ENCODE data around the gene SH3PXD2A. TPM values are rescaled to one million over a fixed set of nuclear protein-coding genes. Genes with fewer than 3 reads are reported as not detected.

Gene SH3PXD2A
- total RNA-seq, 2 experiments from 2014 or later = 6.7 to 7.7 TPM

- ATAC-seq = no peak
- Mint-ChIP-seq H3K9me3 (ENCODE audit: low read depth) (no peaks in the 10 kb centered on the region), H3K27me3 (no peaks in the 10 kb centered on the region), H3K36me3 (ENCODE audit: low read depth) (no peaks in the 10 kb centered on the region), H3K27ac (no peak overlapping the region), H3K4me3 (no peak overlapping the region), H3K4me1 (peaks cover 50% of the 10 kb centered on the region)
- ChIA-PET POLR2A (no interaction called here), CTCF (no interaction called here)
- DNase-seq = no peak
- intact Hi-C loops (cut with DNase I, micrococcal nuclease) = loop anchor here in 1 of 2 experiments (5.0 kb wide), 1 partner anchor 58 kb away; no protein-coding TSS in a partner anchor
Measured at GRCh38 chr10:103770139-103770538, 85.2 kb downstream of the SH3PXD2A start.

GRCh38 chr10:103769176-103769575 is 86.2 kb downstream of the SH3PXD2A start:
- POLR2A ChIA-PET = no interaction called here
- Mint-ChIP-seq H3K9me3 (ENCODE audit: low read depth) (no peaks in the 10 kb centered on the region), H3K4me3 (no peak overlapping the region), H3K27ac (no peak overlapping the region), H3K4me1 (peaks cover 59% of the 10 kb centered on the region), H3K27me3 (no peaks in the 10 kb centered on the region), H3K36me3 (ENCODE audit: low read depth) (no peaks in the 10 kb centered on the region)
- DNase-seq = no peak
- CTCF ChIA-PET = interaction anchor here (1.3 to 1.7 kb wide), 2 partner anchors 10 to 16 kb away, joined by 4 to 6 read pairs; no protein-coding TSS in a partner anchor
- ATAC-seq = no peak
- intact Hi-C loops (cut with DNase I, micrococcal nuclease) = no loop called here

- ATAC-seq = no peak
- no peak overlapping the region for H3K4me3 Mint-ChIP-seq
- H3K36me3 Mint-ChIP-seq (ENCODE audit: low read depth) = no peaks in the 10 kb centered on the region
- H3K27ac Mint-ChIP-seq = no peak overlapping the region
- H3K9me3 Mint-ChIP-seq (ENCODE audit: low read depth) = no peaks in the 10 kb centered on the region
- DNase-seq = no peak
- CTCF ChIA-PET = interaction anchor here (0.9 to 1.7 kb wide), 2 partner anchors 8 to 15 kb away, joined by 3 to 6 read pairs; no protein-coding TSS in a partner anchor
- peaks cover 68% of the 10 kb centered on the region for H3K4me1 Mint-ChIP-seq
- intact Hi-C loops (cut with DNase I, micrococcal nuclease) = no loop called here
- POLR2A ChIA-PET = no interaction called here
- no peaks in the 10 kb centered on the region for H3K27me3 Mint-ChIP-seq
Measured at GRCh38 chr10:103768345-103768744, 87.0 kb downstream of the SH3PXD2A start.

DNA sequence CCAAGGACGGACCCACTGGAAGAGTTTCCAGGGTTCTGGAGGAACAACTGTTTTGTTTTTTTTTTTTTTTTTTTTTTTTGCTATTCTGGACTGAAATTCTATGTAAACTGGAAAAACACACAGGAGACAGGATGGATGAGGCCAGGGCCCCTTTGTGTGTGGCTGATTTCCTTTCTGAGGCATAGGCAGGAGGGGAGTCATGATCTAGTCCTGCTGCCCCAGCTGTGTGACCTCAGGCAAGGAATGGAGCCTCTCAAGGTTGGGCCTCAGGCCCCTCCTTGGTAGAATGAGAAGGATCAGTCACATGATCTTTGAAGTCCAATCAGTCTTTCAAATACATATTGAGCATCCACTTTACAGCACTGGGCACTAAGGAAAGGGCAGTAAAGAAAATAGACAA is 87.6 kb downstream of the SH3PXD2A start:
- Mint-ChIP-seq H3K4me3 (no peak overlapping the region), H3K27ac (no peak overlapping the region), H3K9me3 (ENCODE audit: low read depth) (no peaks in the 10 kb centered on the region), H3K27me3 (no peaks in the 10 kb centered on the region), H3K4me1 (peaks cover 71% of the 10 kb centered on the region), H3K36me3 (ENCODE audit: low read depth) (no peaks in the 10 kb centered on the region)
- ChIA-PET CTCF (no interaction called here), POLR2A (no interaction called here)
- intact Hi-C loops (cut with DNase I, micrococcal nuclease) = no loop called here
- no peak for ATAC-seq
- DNase-seq = no peak

- H3K4me1 Mint-ChIP-seq = peaks cover 66% of the 10 kb centered on the region
- H3K36me3 Mint-ChIP-seq (ENCODE audit: low read depth) = no peaks in the 10 kb centered on the region
- H3K4me3 Mint-ChIP-seq = no peak overlapping the region
- no peaks in the 10 kb centered on the region for H3K27me3 Mint-ChIP-seq
- POLR2A ChIA-PET = interaction anchor here (1.2 kb wide), 1 partner anchor 9 kb away, joined by 4 read pairs; no protein-coding TSS in a partner anchor
- DNase-seq = no peak
- CTCF ChIA-PET = interaction anchor here (5.6 kb wide), 1 partner anchor 15 kb away, joined by 33 read pairs; no protein-coding TSS in a partner anchor
- no peak overlapping the region for H3K27ac Mint-ChIP-seq
- ATAC-seq = no peak
- no peaks in the 10 kb centered on the region for H3K9me3 Mint-ChIP-seq (ENCODE audit: low read depth)
- intact Hi-C loops (cut with DNase I, micrococcal nuclease) = no loop called here
Measured at GRCh38 chr10:103766751-103767505, 88.4 kb downstream of the SH3PXD2A start.

GRCh38 chr10:103765981-103766380 is 89.4 kb downstream of the SH3PXD2A start:
- H3K36me3 Mint-ChIP-seq (ENCODE audit: low read depth) = no peaks in the 10 kb centered on the region
- intact Hi-C loops (cut with DNase I, micrococcal nuclease) = no loop called here
- DNase-seq = peak; percentile 86
- no peaks in the 10 kb centered on the region for H3K9me3 Mint-ChIP-seq (ENCODE audit: low read depth)
- peaks cover 62% of the 10 kb centered on the region for H3K4me1 Mint-ChIP-seq
- peak; percentile 67 for ATAC-seq
- no peaks in the 10 kb centered on the region for H3K27me3 Mint-ChIP-seq
- H3K27ac Mint-ChIP-seq = no peak overlapping the region
- POLR2A ChIA-PET = interaction anchor here (1.2 kb wide), 1 partner anchor 8 kb away, joined by 4 read pairs; no protein-coding TSS in a partner anchor
- CTCF ChIA-PET = interaction anchor here (1.2 to 5.6 kb wide), 3 partner anchors 14 to 53 kb away, joined by 3 to 33 read pairs (median 6); no protein-coding TSS in a partner anchor
- H3K4me3 Mint-ChIP-seq = no peak overlapping the region

- no peak overlapping the region for H3K27ac Mint-ChIP-seq
- intact Hi-C loops (cut with DNase I, micrococcal nuclease) = no loop called here
- H3K9me3 Mint-ChIP-seq (ENCODE audit: low read depth) = no peaks in the 10 kb centered on the region
- ATAC-seq (peak; percentile 56), DNase-seq (no peak)
- ChIA-PET POLR2A (no interaction called here), CTCF (interaction anchor here (1.2 to 5.6 kb wide), 4 partner anchors 13 to 53 kb away, joined by 3 to 33 read pairs (median 6); no protein-coding TSS in a partner anchor)
- peaks cover 64% of the 10 kb centered on the region for H3K4me1 Mint-ChIP-seq
- no peak overlapping the region for H3K4me3 Mint-ChIP-seq
- no peaks in the 10 kb centered on the region for H3K36me3 Mint-ChIP-seq (ENCODE audit: low read depth)
- H3K27me3 Mint-ChIP-seq = no peaks in the 10 kb centered on the region
Measured at GRCh38 chr10:103765168-103765567, 90.2 kb downstream of the SH3PXD2A start.

GRCh38 chr10:103764296-103765088 is 90.9 kb downstream of the SH3PXD2A start:
- peaks cover 67% of the 10 kb centered on the region for H3K4me1 Mint-ChIP-seq
- H3K27ac Mint-ChIP-seq = peak overlapping the region; percentile 69
- no peaks in the 10 kb centered on the region for H3K27me3 Mint-ChIP-seq
- H3K4me3 Mint-ChIP-seq = no peak overlapping the region
- no peaks in the 10 kb centered on the region for H3K9me3 Mint-ChIP-seq (ENCODE audit: low read depth)
- no peak for ATAC-seq
- no peak for DNase-seq
- no peaks in the 10 kb centered on the region for H3K36me3 Mint-ChIP-seq (ENCODE audit: low read depth)
- intact Hi-C loops (cut with DNase I, micrococcal nuclease) = no loop called here
- CTCF ChIA-PET = interaction anchor here (0.6 to 5.6 kb wide), 7 partner anchors 13 to 247 kb away, joined by 3 to 33 read pairs (median 5); no protein-coding TSS in a partner anchor
- POLR2A ChIA-PET = no interaction called here

- peaks cover 69% of the 10 kb centered on the region for H3K4me1 Mint-ChIP-seq
- no peak overlapping the region for H3K4me3 Mint-ChIP-seq
- peak; percentile 36 for DNase-seq
- H3K27ac Mint-ChIP-seq = peak overlapping the region; percentile 69
- ChIA-PET CTCF (interaction anchor here (0.6 to 5.6 kb wide), 6 partner anchors 12 to 248 kb away, joined by 3 to 33 read pairs (median 5); no protein-coding TSS in a partner anchor), POLR2A (interaction anchor here (0.6 kb wide), 1 partner anchor 49 kb away, joined by 3 read pairs; no protein-coding TSS in a partner anchor)
- peak; percentile 22 for ATAC-seq
- intact Hi-C loops (cut with DNase I, micrococcal nuclease) = no loop called here
- no peaks in the 10 kb centered on the region for H3K36me3 Mint-ChIP-seq (ENCODE audit: low read depth)
- H3K27me3 Mint-ChIP-seq = no peaks in the 10 kb centered on the region
- H3K9me3 Mint-ChIP-seq (ENCODE audit: low read depth) = no peaks in the 10 kb centered on the region
Measured at GRCh38 chr10:103763374-103764202, 91.8 kb downstream of the SH3PXD2A start.

GRCh38 chr10:103762916-103763315 is 92.5 kb downstream of the SH3PXD2A start:
- ChIA-PET POLR2A (interaction anchor here (0.6 kb wide), 1 partner anchor 49 kb away, joined by 3 read pairs; no protein-coding TSS in a partner anchor), CTCF (interaction anchor here (5.6 kb wide), 1 partner anchor 11 kb away, joined by 33 read pairs; no protein-coding TSS in a partner anchor)
- no peaks in the 10 kb centered on the region for H3K27me3 Mint-ChIP-seq

More at GRCh38 chr10:103762916-103763315, 92.5 kb downstream of the SH3PXD2A start:
- intact Hi-C loops (cut with DNase I, micrococcal nuclease) = no loop called here
- Mint-ChIP-seq H3K4me1 (peaks cover 69% of the 10 kb centered on the region), H3K36me3 (ENCODE audit: low read depth) (no peaks in the 10 kb centered on the region), H3K9me3 (ENCODE audit: low read depth) (no peaks in the 10 kb centered on the region), H3K27ac (peak overlapping the region; percentile 52), H3K4me3 (no peak overlapping the region)
- ATAC-seq (no peak), DNase-seq (no peak)

Data from activated CD4-positive, alpha-beta T cell treated with anti-CD3 and anti-CD28 coated beads for 36 hours (primary cell).